Psoas muscle (tissue), 8 donors: ENCODE data around the gene ZFHX3. TPM values are rescaled to one million over a fixed set of nuclear protein-coding genes. Genes with fewer than 3 reads are reported as not detected.
A peak's percentile ranks its signal among the peaks of the same experiment; 100 is the strongest.
"Not testable (repeated sequence)": the region's sequence is repeated elsewhere in the genome, so short reads cannot be mapped to it uniquely, and the experiment has no call there.

Source experiments
- ATAC-seq, 4 donors: fragments of 200-7000 bp; cut with Tn5 transposase; one replicate each; pipeline ENCODE4 v1.9.1; 2020; ENCODE audit warnings: moderate library complexity in 3 of 4, mild to moderate bottlenecking in 2 of 4
- DNase-seq, 2 donors: peaks; one replicate each; pipeline ENCODE4 v3.0.0-alpha.2; 2020
- H3K27ac ChIP-seq: fragments of 200-600 bp; one replicate; pipeline ENCODE4 v1.8.0; 2022
- H3K27me3 ChIP-seq, 3 donors: fragments of 200-600 bp in 1 of 3; one replicate each; pipeline versions ENCODE4 v1.6.1 to v1.8.0; 2013 to 2022; ENCODE audit warnings: low read length in 2 of 3, mild to moderate bottlenecking in 2 of 3, moderate library complexity in 1 of 3; ENCODE audit not compliant: insufficient read depth in 3 of 3
- H3K36me3 ChIP-seq, 2 donors: fragments of 200-600 bp in 1 of 2; one replicate each; pipeline versions ENCODE4 v1.6.1 to v1.8.0; 2013 to 2022; ENCODE audit warnings: low read depth in 1 of 2, mild to moderate bottlenecking in 1 of 2, moderate library complexity in 1 of 2; ENCODE audit not compliant: insufficient read depth in 1 of 2
- H3K4me1 ChIP-seq: fragments of 200-600 bp; one replicate; pipeline ENCODE4 v1.8.0; 2022
- H3K4me3 ChIP-seq: fragments of 200-600 bp; one replicate; pipeline ENCODE4 v1.8.0; 2022; ENCODE audit warnings: mild to moderate bottlenecking
- H3K9me3 ChIP-seq: fragments of 200-600 bp; one replicate; pipeline ENCODE4 v1.8.0; 2022
- CTCF ChIP-seq: fragments of 200-600 bp; IDR thresholded peaks from one replicate; pipeline ENCODE4 v1.8.0; 2022; ENCODE audit warnings: antibody characterized with exemption
- WGBS, 3 donors: extraction: QIAGEN DNeasy Blood & Tissue Kit; methylation state at CpG; one replicate each; pipeline versions ENCODE4 v1.1.6 to v1.1.7; 2013; 5-methylcytosine and 5-hydroxymethylcytosine counted together
- intact Hi-C, 2 donors: fragments of 100-400 bp; cut with DNase I; formaldehyde crosslinking; loops; one replicate each; pipeline versions ENCODE4 v1.11.0 to v1.14.2; 2022
- polyA plus RNA-seq, 3 donors: library from polyadenylated mRNA; stranded (reverse); fragments of 200-250 nt; gene quantifications; one replicate each; pipeline ENCODE4 v1.2.3, GENCODE V29; 2013
- total RNA-seq, 4 donors: library from RNA; stranded (reverse); fragmentation: NEBNext Ultra II Directional in 2 of 4; extraction: Animal tissue kit (Norgen Biotek cat#: 25700) in 2 of 4; gene quantifications; one replicate each; pipeline versions ENCODE4 v1.2.1 to v1.2.4, GENCODE V29; 2021 to 2023
- donor health status: healthy with polysubstance abuse.
- donor health status: DM: no; HTN: no; CAD: no; lungs with moderate emphysema.
- donor health status: Bipolar disorder and iron deficiency.
- donor health status: healthy.
- donor health status: DM: yes; HTN: yes; CAD: no.
- donor health status: DM: no; HTN: no; CAD: no.
- donor health status: DM: no; HTN: no; CAD: no.
- donor health status: DM: yes; HTN: yes; CAD: no.

ZFHX3 gene
- total and polyA plus RNA-seq, 7 donors, result 3.3 to 36.9 (median 11.5) TPM

DNA sequence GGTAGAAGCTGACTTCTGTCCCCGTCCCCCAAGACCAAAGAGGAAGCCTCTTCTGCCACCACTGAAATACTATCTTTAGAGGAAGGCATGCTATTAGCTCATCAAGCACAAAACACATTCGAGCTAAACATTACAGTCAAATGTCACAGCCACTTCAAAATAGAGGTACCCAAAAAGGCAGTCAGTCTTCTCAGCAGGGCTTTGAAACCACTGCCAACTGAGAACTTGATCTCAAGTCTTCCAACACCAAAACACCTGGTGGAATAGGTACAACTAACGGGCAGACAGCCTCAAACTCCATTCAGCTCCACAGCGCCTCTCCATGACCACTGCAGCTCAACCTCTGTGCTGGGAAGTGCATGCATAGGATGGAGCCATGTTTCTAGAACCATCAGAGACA lies 36.0 kb downstream of the ZFHX3 start:
- intact Hi-C loops, result no loop called here
- peak; percentile 33 for TF ChIP-seq CTCF
- WGBS, 3 donors, result 32 to 57% (median 35%) methylated on average over 4 of the region's 4 CpGs
- no peaks in the 10 kb centered on the region for H3K27me3 ChIP-seq
- H3K36me3 ChIP-seq, result no peaks in the 10 kb centered on the region
- peak; percentile 81 to 86 (median 82) for ATAC-seq
- H3K4me1 ChIP-seq, result peaks cover 77% of the 10 kb centered on the region
- H3K27ac ChIP-seq, result peak overlapping the region; percentile 74
- DNase-seq, result no peak
- H3K4me3 ChIP-seq, result no peak overlapping the region
- no peaks in the 10 kb centered on the region for H3K9me3 ChIP-seq

DNA sequence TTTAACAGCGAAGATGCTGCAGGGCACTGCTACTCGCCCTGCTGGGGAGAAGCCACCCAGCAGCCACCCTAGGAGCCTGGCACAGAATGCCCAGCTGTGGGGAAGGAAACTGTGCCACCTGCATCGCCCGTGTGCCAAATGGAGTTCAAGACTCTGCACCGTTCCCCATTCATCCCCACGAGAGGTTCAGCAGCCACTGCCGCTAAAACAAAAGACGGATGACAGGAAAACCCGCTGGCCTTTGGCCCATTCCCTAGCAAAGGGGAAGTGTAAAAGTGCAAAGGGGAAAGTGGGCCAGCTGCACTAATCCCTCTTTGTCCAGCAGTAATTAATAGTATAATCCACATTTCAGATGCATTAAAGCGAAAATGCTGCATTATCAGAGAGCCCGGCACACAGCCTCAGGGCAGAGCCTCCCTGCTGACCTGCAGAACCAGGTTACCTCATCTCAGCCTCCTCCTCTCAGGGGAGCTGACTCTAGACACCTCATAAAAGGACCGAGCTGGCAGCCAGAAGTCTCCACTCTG lies 37.7 kb downstream of the ZFHX3 start:
- Histone ChIP-seq H3K36me3 (no peaks in the 10 kb centered on the region), H3K4me3 (no peak overlapping the region), H3K27ac (peak overlapping the region; percentile 74), H3K4me1 (peaks cover 68% of the 10 kb centered on the region), H3K27me3 (no peaks in the 10 kb centered on the region), H3K9me3 (no peaks in the 10 kb centered on the region)
- no peak for DNase-seq
- intact Hi-C loops, result no loop called here
- ATAC-seq, result peak in 2 of 4 donors; percentile 41 to 49
- 16 to 45% (median 21%) methylated on average over 12 of the region's 12 CpGs for WGBS, 3 donors
- TF ChIP-seq CTCF, result no peak

DNA sequence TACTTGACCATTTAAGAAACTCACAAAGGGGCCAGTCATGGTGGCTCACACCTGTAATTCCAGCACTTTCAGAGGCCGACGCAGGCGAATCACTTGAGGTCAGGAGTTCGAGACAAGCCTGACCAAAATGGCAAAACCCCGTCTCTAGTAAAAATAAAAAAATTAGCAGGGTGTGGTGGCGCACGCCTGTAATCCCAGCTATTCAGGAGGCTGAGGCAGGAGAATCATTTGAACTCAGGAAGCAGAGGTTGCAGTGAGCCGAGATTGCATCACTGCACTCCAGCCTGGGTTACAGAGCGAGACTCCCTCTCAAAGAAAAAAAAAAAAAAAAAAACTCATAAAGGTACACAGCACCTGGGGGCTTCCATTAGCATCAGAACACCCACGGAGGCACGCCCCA lies 38.2 kb downstream of the ZFHX3 start:
- H3K9me3 ChIP-seq, ATAC-seq, DNase-seq, H3K27me3 ChIP-seq, intact Hi-C loops, H3K4me3 ChIP-seq, H3K36me3 ChIP-seq: not testable (repeated sequence)
- H3K27ac ChIP-seq, result peak overlapping the region; percentile 74
- peaks cover 63% of the 10 kb centered on the region for H3K4me1 ChIP-seq
- 88 to 94% (median 90%) methylated on average over 11 of the region's 11 CpGs for WGBS, 3 donors

GRCh38 chr16:73006026-73006425 lies 41.9 kb downstream of the ZFHX3 start:
- no peak for DNase-seq
- no peaks in the 10 kb centered on the region for H3K36me3 ChIP-seq
- no peaks in the 10 kb centered on the region for H3K27me3 ChIP-seq
- 96 to 97% (median 97%) methylated on average over 2 of the region's 2 CpGs for WGBS, 3 donors
- H3K27ac ChIP-seq, result no peak overlapping the region
- H3K4me1 ChIP-seq, result peaks cover 51% of the 10 kb centered on the region
- intact Hi-C loops, result no loop called here
- H3K9me3 ChIP-seq, result no peaks in the 10 kb centered on the region
- H3K4me3 ChIP-seq, result no peak overlapping the region
- ATAC-seq, result no peak
- no peak for TF ChIP-seq CTCF

DNA sequence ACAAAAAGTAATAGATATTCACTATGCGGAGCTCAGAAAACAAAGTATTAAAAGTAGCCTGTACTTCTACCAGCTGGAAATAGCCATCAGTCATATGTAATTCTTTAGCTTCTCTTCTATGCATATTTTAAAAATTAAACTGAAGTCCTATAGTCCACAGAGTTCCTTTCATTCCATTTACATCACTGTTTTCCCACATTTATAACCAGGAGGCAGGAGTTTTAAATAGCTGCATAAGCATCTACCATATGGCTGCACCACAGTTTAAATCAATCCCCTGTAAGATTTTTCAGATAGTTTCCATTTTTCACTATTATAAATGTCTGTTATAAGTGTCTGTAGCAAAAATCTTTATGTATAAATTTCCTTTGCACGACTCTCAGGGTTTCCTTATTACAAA lies 45.1 kb downstream of the ZFHX3 start:
- DNase-seq (no peak), ATAC-seq (no peak)
- H3K4me1 ChIP-seq, result peaks cover 50% of the 10 kb centered on the region
- no peaks in the 10 kb centered on the region for H3K9me3 ChIP-seq
- H3K27me3 ChIP-seq, result no peaks in the 10 kb centered on the region
- intact Hi-C loops, result no loop called here
- no peak for TF ChIP-seq CTCF
- no peak overlapping the region for H3K4me3 ChIP-seq
- no peak overlapping the region for H3K27ac ChIP-seq
- 76 to 84% (median 78%) methylated on average over 2 of the region's 2 CpGs for WGBS, 3 donors
- H3K36me3 ChIP-seq, result no peaks in the 10 kb centered on the region
